HPDE6-E6E7 (cell line): ENCODE measurements around the gene PHC2.

Experiments
- DNase-seq: peaks from one replicate; pipeline ENCODE4 v3.0.0; 2011; ENCODE audit warnings: missing footprints; ENCODE audit errors: extremely low spot score

Gene PHC2

DNA sequence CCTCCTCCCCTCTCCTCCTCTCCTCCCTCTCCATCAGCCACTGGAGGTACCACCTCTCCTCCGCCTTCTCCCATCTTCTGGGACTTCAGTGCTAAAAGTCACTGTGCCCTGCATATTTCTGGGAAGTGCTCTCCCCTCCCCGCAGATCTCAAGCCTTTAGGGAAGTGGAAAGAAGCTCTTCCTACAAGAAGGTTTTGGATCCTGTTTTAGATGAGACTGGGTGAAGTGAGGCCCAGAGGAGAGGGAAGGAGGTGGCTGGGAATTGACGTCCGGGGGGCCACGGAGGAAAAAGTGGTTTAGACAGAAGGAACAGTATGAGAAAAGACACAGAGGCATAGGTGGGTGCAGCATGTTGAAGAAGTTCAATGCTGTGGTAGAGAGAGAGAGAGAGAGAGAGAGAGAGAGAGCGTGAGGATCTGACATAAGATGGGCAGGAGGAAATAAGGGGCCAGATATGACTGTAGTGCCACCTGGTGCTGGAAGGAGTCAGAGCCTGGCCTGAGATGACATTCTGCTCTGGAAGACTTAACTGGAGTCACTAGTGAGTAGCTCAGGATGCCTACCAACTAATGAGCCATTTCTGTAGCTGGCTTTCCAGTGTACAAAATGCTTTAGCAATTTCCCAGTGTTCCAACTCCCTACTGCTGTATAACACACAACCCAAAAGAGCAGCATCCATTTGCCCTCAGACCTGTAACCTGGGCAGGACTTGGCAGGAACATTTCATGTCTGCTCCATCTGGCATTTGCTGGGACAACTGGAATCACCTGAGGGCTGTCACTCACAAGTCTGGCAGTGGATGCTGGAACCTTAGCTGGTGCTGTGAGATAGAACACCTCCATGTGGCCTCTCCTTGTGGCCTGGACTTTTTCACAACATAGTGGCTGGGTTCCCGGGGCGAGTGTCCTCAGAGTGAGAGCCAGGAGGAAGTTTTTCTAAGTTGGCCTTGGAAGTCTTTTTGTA is 24.9 kb upstream of the PHC2 start:
- peak; percentile 83 for DNase-seq

DNA sequence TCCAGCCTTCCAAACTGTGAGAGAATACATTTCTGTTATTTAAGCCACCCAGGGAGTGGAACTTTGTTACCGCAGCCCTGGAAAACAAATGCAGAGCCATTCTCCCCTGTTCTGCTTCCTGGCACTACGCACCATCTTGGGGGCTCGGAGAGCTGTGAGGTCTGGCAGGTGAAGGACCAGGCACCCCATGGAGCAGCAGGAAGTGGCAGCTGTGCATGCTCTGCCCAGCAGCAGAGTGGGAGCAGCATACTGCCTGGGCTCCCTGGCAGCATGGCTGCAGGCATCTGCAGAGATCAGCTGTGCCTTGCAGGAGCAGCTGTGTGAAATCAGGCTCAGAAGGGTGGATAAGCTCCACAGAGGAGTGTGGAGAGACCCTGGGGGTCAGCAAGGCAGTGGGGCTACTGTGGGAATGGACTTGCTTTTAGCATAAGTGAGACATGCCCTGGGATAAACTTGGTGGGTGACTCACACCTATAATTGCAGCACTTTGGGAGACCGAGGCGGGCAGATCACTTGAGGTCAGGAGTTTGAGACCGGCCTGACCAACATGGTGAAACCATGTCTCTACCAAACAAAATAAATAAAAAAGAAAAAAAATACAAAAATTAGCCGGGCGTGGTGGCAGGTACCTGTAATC is 23.9 kb upstream of the PHC2 start:
- no peak for DNase-seq

DNA sequence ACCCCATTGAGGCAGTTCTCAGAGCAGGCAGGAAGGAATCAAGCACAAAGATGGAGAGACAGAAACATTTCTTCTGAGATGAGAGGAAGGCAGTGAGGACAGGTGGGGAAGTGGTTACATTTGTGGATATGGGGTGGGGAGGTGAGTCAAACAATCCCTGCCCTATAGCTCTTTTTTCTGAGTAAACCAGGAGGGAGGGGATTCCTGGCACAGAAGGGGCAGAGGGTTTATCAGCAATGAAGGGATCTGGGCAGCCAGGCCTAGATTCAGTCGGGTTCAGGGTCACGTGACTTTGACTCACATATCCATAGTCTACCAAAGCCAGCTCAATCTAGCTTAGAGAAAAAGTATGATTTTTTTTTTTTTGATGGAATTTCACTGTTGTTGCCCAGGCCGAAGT is 15.7 kb upstream of the PHC2 start:
- DNase-seq, result no peak

DNA sequence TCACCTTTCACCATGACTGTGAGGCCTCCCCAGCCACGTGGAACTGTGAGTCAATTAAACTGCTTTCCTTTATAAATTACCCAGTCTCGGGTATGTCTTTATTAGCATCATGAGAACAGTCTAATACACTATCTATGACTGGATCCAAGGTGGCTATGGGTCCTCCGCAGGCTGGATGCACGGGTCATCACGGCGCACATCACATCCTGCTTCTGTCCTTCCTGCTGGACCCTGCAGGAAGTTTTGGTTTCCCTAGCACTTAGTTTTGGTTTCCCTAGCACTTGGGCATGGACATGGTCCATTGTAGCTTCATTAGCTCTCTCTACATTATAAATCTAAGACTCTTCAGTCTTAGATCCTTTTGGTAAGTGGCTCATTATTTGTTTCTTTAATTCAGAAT is 14.2 kb upstream of the PHC2 start:
- DNase-seq, result no peak

DNA sequence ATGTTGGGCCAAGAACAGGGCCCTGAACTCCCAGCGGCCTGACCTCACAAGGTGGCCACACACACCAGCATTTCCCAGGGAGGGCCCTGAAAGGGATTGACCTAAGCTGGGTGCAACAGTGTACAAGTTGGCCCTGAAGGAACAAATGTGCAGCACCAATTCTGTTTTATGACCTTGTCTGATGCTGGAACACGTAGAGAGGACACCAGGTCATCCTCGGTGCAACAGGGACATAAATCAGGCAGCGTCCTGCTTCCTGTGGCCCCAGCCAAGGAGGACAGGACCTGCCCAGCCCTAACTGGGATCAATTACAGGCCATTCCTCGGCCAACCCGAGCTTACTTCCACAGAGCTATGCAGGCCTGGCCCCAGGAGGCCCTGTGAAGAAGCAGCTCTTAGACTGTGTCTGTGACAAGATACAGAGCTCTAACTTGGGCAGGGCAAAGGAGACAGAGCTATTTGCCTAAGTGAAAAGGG is 12.8 kb upstream of the PHC2 start:
- no peak for DNase-seq

DNA sequence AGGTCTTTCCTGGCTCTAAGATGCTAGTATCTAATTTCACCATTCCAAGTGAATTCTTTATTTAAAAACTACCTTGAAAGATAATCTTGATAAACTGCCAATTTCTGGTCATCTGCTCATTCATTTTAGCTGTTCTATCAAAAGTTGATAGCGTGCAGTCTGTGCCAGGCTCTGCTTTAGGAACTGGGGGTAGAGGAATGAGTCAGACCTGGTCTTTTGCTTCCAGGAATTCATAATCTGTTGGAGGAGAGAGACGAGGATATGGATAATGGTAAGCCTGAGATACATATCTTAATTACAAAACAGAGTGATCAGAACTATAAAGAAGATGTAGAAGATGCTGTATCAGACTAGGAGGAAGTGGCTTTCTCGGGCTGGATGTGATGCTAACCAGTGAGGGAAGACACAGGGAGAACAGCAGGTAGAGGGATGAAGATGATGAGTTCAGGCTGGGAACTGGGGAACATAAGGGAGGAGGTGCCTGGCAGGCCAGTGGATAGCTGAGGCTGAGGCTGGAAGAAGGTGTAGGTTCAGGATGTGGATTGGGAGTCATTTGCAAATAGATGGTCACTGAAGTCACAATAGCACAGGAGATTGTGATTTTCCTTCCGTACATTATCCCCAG is 12.3 kb upstream of the PHC2 start:
- no peak for DNase-seq

DNA sequence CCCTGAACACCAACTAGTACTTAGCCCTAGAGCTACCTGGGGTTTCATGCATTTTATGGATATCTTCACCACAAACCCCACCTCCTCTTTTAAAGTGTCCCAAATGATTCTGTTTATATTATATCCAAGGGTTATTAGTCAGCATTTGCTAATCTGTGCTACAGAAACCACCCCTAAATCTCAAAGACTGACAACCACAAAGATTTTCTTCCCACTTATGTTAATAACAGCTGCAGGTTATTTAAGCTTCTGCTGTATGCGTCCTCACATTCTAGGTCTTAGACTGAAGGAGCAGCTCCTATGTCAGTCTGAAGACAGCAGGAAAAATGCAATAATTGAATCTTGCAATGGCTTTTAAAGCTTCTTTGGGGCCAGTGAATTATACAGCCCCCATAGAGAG is 11.2 kb upstream of the PHC2 start:
- no peak for DNase-seq

DNA sequence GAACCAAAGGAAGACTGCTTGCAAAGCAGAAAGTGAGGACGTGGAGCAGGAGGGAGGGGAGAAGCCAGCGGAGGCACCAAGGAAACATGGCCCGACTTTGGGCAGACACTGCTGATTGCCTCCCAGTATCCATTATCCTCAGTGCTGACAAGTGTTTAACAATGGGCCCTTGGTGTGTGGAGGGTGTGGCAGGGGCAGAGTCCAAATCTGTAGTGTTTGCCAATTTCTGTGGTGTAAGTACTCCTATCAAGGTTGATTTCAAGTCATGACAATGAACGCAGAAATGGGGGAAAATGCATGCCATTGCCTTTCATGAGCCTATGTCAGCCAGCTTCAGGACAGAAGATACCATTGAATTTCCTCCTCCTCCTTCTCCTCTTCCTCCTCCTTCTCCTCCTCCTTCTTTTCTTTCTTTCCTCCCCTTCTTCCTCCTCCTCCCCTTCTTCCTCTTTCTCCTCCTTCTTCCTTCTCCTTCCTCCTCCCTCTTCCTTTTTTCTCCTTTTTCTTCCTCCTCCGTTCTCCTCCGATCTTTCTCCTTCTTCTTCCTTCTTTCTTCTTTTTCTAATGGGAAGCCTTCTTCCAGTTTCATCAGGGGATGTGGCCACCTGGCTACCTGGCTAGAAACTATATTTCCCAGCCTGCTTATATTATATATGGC is 10.3 kb upstream of the PHC2 start:
- no peak for DNase-seq

DNA sequence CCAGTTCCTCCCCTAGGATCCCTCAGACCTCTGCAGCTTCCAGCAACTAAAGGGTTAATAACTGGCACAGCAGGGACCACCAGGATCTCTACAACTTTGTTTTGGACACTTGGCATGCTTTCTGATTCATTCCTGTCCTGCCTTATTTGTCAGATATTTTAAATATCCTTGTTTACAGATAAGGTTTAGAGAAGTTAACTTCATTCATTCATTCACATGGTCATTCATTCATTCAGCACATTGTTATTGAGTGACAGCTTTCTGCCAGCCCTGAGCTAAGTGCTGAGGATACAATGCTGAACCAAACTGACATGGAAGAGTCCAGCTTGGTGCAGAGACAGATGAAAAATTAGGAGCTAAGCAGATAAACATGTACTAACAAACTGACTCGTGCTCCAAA is 8.8 kb upstream of the PHC2 start:
- DNase-seq, result no peak

DNA sequence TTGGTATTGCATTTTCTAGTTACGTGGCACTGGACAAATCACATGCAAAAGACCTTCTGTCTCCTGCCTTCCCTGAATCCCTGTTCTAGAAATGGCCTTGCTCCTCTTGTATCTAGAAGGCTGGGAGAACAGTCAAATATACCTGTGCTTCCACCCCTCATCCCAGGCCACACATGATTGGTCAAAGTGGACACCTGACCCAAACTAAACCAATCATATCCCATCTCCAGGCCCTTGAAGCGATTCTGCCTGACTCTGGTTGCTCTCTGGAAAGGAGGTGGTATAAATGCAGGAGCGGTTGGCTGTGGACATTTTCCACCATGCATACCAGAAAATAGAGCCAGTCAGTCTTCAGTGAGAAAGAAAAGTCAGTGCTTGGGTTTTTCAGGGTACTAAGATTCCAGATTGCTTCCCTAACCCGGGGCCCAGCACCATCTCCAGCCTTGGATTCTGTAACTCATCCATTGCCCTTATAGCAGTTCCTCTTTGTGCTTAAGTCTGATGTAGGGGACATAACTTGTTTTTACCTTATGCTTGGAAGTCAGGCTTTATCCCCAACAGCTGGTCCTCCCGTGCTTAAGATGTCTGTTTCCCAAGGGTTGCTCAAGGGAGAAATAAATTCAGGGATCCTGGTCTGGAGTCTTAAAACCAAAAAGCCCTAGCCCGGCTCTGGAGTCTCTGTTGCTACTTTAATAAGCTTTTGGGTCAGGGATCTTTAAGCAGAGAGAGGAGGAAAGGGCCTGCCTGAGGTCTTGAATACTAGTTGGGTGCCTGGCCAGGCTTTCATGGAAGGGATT is 7.7 kb upstream of the PHC2 start:
- no peak for DNase-seq

DNA sequence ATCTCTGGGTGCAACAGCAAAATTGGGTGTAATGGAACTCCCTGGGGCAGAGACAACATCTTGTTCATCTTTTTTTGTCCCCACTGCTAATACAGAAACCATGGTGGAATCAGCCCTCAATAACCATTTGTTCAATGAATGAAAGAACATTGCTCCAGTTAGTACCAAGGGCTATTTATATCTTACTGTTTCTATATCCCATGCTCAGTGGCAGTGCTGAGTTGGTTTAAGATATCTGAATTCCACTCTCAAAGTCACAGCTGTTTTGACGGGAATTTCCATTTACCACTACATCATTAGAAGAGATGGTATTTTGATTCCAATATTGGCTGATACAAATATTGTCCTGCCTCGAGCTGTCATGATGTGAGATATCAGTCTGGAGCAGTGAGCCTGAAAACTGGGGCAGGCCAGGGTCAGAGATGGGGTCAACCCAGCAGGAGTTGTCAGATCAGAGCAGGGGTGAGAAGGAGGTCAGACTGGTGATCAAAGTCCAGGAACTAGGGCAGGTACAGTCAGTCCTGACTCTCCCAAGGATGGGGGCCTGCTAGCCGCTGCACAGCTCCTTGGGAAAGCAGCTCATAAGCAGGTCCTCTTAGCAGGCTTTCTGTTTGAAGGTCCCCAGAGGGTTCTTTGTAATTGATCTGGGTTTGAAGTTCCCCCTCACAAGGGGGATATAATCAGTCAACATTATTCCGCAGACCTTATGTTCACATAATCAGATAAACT is 5.8 kb upstream of the PHC2 start:
- no peak for DNase-seq

DNA sequence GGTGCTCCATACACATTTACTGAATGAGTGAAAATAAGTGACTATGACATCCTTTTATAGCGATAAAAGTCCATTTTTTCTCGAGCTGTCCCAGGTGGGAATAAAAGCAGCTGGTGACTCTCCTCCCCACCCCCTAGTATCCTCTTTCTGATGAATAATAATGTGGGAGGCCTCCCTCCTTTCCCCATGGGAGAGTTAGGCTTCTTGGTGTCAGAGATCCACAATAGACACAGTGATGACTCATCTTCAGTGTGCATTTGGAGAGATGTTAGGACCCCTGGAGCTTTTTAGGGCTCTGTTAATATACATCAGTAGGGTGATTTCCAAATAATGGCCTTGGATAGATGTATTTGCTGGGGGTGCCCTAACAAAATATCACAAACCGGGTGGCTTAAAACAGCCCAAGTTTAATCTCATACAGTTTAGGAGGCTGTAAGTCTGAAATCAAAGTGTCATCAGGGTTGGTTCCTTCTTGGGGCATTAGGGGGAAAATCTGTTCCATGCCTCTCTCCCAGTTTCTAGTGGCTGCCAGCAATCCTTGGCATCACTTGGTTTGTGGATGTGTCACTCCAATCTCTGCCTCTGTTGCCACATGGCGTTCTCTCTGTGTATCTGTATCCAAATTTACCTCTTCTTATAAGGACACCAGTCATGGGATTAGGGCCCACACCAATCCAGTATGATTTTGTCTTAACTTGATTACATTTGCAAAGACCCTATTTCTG is 4.4 kb upstream of the PHC2 start:
- no peak for DNase-seq

DNA sequence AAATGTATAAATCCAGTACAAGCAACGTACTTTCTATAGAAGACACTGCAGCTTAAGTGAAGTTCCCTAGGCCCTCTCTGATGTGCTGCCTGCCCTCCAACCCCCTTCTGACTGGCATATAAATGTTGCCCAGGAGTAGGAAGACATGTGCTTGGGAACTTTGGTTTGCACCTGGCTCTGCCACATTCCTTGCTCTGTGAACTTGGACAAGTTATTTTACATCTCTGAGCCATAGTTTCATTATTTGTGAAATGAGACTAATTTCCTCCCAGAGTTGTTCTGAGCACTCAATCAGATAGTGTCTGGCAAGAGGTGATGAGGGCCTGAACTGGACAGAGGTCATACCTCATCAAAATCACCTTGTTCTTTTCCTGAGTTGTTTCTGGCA is 3.5 kb upstream of the PHC2 start:
- DNase-seq, result no peak

DNA sequence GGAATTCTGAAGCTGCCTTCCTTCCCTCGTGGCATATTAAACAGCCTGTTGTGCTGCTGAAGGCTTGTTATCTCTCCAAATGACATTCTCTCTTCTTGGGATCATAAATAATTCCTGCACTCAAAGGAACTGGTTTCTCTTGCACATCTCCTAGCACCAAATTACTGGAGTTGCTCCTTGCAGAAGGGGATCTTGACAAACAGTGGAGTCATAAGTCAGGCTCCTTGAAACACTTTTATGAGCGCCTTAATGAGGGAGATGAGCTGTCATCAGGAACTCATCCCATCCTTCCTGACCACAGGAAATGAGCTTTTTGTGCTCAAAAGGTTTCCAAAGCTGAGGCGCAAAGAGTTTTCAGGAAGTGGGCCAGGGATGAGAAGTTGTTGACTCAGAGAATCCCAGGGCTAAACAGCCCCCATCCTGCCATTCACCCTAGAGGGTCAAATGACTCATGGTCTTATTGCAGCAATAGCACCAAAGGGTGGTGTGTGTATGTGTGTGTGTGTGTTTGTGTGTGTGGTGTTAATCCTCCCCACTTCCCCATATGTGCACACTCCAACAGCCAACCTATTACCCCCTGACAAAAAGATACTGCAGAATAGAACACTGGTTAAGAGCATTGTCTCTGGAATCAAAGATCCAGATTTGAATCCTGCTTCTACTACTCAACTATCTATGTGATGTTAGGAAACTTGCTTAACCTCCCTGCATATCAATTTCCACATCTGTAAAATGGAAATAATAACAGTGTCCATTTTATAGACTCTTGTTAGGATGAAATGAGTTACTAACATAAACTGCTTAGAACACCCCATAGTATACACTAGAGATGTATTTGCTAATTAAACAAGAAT is 2.8 kb upstream of the PHC2 start:
- DNase-seq, result peak; percentile 86

DNA sequence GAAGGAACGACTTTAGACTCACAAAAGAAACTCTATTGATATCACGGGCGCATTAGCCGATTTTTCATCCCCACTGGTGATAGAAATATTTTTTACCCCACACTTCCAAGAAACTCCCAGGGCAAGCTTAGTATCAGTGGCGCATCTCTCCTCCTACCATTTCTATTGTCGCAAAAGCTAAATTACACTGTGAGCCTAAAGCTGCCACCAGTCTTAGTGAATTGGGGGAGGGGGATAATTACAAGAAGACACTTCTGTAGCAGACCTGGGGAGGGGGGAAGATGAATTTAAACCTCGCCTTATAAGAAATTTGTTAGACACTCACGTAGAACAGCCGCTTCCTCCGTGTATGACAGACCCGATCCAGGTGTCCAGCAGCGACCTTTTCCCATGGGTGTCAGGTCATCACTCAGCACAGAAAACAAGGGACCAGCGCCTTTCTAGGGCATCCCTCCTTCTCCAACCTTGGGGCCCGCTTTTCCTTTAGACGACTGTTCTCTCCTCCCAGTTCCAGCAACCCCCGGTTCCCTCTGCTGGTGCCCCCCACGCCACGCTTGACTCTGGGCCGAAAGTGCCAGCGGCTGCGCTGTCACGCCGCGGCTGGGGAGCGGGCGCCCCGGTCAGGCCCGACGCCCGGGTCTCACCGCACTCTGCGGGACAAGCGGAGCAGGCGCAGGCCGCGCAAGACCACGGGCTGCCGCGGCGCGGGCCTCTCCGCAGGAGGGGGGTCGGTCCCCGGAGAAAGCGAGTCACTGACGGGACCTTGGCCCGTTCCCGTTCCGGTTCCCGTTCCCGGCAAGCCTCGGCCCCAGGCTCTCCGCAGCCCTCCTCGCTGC is 821 bp downstream of the PHC2 start:
- no peak for DNase-seq

DNA sequence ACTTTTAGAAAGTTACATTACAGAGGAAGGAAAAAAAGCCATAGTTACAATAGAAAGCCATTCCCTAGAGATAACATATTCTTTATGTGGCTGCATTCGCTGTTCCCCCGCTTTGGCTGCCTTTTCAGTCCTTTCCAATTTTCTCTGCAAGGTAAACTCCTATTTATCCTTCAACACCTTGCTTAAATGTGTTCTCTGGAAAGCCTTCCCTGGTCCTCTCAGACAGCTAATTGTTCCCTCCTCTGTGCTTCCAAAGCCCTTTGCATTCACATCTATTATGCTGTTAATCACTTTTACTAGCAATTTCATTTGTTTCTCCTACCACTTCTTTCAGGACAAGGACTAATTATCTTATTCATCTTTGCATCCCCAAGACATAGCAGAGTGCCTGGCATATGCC is 1.6 kb downstream of the PHC2 start:
- DNase-seq, result no peak

DNA sequence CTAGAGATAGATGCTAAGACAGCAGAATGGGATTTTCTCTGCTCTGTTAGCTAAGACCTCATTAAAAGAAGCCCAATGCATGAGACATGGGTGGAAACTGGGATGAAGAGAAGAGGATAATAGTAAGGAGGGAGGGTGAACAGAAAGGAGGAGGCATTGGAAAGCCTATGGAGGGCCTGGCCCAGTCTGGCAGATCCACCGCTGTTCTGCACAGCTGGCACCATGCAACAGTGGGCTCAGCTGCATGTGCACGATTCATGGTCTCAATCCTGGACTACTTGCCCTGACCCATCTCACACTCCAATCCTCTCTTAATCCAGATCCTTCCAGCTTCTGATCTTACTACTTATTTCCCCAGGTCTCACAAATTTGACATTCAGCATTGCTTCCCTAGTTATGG is 2.2 kb downstream of the PHC2 start:
- no peak for DNase-seq

DNA sequence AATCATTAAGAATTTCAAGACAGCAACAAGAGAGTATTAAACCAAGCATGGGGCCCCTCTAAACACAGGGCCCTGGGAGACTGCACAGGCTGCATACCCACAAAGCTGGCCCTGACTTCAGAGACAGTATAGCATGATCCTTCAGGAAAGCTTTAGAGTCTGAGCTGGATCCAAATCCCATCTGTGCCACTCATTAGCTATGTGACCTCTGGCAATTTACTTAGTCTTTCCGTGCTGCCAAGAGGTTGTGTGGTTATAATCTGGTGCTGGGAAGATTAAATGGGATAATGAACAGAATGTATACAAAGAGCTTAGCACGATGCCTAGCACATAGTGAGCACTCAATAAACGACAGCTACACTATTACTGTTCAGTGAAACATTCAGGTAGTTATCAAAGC is 4.0 kb downstream of the PHC2 start:
- DNase-seq, result no peak
